ENCODE data around the gene ITGA7. TPM values are rescaled to one million over a fixed set of nuclear protein-coding genes. Genes with fewer than 3 reads are reported as not detected.

ITGA7 gene
- total and polyA plus RNA-seq, 2 of the 8 experiments (the other 6 are each of a cell fraction or from before 2014, with no cell fraction given), result 57.6 to 86.1 TPM

DNA sequence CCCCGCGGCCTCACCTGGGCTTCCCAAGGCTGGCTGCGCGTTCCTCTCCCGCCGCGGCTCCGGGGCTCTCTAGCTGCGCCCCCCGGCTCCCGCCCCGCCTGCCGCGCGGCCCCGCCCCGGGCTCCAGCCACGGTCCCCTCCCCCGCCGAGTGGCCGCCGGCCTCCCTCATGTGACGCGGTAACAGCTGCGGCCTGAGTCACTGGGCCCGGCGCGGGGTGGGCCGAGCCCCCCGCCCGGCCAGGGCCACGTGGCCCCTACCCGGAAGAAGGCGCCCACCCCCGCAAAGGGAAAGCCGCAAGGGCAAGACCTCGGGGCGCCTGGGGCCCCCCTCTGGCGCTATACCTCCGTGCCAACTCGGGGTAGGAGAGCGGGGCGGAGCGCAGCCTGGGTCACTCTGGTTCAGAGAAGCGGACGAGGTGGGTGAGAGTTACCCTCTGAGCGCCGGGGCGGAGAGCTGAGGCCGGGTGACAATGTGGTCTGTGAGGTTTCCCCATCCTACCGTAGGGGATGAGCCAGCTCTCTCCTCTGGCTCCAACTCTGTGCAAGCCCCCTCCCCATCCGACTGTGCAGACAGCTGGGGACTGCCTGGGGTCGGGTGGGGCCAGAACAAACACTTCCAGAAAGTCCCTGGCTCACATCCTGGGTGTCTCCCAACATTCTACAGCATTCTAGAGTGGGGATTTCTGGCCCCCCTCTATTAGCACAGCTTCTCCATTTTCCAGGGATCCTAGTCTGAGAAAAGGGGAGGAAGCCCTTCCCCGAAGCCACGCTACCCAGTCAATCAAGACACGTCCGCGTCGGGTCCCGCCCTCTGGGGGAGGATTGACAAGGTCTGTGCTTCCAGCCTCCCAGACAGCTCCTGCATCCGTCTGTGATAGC, 21.5 kb upstream of the ITGA7 start, which contains the start of gene CD63 (continued):
- 0 out of 2 replicates have a peak, but pooled peaks have one; percentile 28 for TF ChIP-seq ATF3 (IDR thresholded peaks at IDR 0.05; ENCODE audit: insufficient read depth, low read depth, low read length)
- TF ChIP-seq TAF7 (optimal IDR thresholded peaks at IDR 0.05; ENCODE audit: borderline replicate concordance, low read depth, low read length), result peak; percentile 27
- no peak for TF ChIP-seq RNF2 (IDR thresholded peaks at IDR 0.05; ENCODE audit: borderline replicate concordance, low read depth, low read length, missing control alignments, poor library complexity, severe bottlenecking)
- TF ChIP-seq POLR2A (IDR thresholded peaks at IDR 0.05; ENCODE audit: control extremely low read depth in 1 of 2, low read depth in 2 of 2, low read length in 2 of 2), result peak; percentile 57 to 74; a peak in 2 of 3 replicates
